Right lobe of liver (tissue), 4 donors: ENCODE data around the gene PTPRK.

ENCODE experiments used
- CTCF ChIP-seq, 4 donors: fragments of 200-600 bp in 3 of 4; fragments of 450-650 bp in 1 of 4; IDR thresholded peaks; one replicate each; pipeline versions ENCODE4 v1.5.1 to v1.8.0; 2016 to 2022; ENCODE audit warnings: antibody characterized with exemption in 4 of 4, mild to moderate bottlenecking in 2 of 4
- POLR2A ChIP-seq: fragments of 450-650 bp; IDR thresholded peaks from one replicate; pipeline ENCODE4 v1.6.1; 2017; ENCODE audit warnings: antibody characterized with exemption, mild to moderate bottlenecking
- donor health status: DM: no; HTN: no; CAD: no.
- donor health status: DM: no; HTN: no; CAD: no.
- donor health status: DM: no; HTN: yes; CAD: no.

- TF ChIP-seq CTCF (IDR thresholded peaks at IDR 0.05): no peak
- no peak for TF ChIP-seq POLR2A
These were observed 319.6 kb downstream of the PTPRK start for GRCh38 chr6:128200789-128201188.
